Hematopoietic multipotent progenitor cell treated with erythropoietin and hydrocortisone succinate and interleukin-3 and kit ligand, for 4 days (in vitro differentiated cells): ENCODE data around the gene SYNPO2.

Source experiments
- DNase-seq: peaks from one replicate; pipeline ENCODE4 v3.0.0-alpha.2; 2015

SYNPO2 gene

DNA sequence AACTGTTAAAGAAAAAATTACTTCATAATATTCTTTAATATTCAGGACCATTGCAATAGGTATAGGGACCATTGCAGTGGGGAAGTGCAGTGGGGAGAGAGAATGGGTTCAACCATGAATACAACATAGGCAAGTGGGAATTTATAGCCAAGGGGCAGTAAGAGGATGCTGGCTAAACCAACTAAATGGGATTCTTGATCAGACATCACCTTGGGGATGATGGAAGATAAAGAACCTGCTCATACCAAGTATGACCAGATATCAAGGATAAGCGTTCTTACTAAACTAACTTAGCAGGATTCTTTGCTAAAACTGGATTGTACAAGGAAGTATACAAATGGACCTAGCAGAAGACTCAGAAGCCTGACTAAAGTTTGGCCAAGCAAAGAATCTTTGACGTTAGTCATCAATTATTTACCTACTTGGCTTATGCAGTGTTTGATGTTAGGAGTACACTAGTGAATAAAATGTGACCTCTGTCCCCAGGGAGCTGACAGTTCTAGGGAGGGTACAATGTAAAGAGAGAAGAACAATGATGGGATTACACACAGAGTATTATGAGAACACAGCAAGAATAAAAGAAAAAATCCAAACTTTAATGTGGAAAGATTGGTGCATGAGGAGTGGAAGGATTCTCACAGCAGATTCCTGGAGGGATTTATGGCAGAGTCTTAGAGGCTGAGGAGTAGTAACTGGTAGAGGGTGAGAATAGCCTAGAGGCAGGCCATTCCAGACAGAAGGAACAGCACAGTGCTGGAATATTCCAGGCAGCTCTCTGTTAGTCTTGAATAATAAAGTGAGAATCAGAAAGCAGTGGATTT lies 192.3 kb downstream of the SYNPO2 start:
- no peak for DNase-seq

DNA sequence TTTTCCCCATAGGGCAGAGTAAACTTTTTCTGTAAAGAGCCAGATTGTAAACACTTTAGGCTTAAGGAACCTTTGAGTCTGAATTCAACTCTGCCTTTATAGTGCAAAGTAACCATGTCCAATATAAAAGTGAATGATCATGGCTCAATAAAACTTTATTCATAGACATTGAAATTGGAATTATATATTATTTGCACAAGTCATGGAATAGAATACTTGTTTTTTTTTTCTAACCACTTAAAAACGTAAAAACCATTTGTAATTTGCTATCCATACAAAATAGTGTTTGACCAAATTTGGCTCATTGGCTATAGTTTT lies 192.8 kb downstream of the SYNPO2 start:
- no peak for DNase-seq

DNA sequence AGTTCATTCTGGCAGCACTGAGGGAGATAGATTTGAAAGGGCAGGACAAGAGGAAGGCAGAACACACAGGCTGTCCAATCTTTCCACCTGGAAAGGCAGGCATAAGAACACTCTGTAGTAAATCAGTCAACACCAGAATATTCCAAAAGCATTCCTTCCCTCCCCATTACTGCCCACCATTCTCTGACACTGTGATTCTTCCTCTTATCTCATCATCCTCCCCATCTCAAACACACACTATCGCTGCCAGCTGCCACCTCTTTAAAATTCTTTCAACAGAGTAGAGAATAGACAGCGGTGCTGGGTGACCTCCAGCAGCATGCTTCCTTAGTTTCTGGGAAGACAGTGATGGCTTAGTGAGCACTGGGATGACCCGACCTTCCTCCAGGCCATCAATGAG lies 193.3 kb downstream of the SYNPO2 start:
- DNase-seq = no peak

DNA sequence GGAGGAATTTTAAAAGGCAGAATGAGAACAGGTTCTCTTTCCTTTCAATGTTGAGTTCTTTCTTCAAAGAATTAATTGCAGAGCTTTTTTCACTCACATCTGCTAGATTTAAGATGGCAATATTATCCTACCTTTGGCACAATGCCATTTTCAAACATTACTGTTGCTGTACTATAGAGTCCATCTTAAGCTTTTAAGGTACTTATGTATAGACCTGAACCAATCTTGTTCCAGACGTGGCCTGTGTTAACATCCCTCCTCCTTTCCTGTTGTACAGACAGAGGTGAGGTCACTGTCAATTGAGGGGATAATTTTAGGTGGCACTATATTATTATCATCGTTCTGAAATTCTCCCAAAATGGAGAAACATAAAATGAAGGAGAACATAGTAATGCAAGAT lies 194.0 kb downstream of the SYNPO2 start:
- DNase-seq = no peak

DNA sequence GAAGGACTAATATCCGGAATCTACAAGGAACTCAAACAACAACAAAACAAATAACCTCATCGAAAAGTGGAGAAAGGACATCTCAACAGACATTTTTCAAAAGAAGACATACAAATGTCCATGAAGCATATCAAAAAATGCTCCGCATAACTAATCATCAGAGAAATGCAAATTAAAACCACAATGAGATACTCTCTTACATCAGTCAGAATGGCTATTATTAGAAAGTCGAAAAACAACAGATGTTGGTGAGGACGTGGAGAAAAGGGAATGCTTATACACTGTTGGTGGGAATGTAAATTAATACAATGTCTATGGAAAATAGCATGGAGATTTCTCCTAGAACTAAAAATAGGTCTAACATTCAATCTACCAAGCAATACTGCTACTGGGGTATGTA lies 195.9 kb downstream of the SYNPO2 start:
- DNase-seq = no peak

DNA sequence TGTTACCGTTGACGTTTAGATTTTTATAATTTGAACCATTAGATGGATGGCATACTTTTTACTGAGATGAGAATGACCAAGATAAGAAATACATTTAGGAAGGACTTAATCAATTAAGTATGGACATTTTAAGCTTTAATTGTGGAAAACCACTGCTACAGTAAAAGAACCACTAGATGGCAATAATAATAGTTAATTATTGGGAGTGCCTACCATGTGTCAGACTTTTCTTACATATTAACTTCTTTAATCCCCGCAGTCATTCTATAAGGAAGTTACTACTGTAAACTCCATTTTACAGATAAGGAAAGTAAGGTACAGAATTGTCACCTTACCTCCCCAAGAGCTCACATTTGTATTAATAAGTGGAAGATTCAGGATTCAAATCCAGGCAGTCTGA lies 198.5 kb downstream of the SYNPO2 start:
- peak; percentile 20 for DNase-seq

DNA sequence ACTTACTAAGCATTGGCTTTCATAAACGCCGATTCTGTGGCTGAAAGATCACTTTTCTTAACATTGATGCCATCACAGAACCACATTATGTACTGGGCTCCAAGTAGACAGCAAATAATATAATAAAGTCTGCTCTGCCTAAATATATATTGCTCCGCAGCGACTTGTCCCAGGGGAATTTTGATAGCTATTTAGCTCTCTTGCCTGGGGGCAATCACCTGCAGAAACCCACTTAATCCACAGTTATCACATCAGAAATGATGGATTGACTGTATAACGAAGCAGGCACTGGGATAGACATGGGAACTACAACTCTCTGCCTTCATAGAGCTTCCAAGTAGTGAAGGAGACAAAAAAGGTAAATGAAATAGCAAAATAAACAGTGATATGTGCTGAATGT lies 199.0 kb downstream of the SYNPO2 start:
- no peak for DNase-seq

DNA sequence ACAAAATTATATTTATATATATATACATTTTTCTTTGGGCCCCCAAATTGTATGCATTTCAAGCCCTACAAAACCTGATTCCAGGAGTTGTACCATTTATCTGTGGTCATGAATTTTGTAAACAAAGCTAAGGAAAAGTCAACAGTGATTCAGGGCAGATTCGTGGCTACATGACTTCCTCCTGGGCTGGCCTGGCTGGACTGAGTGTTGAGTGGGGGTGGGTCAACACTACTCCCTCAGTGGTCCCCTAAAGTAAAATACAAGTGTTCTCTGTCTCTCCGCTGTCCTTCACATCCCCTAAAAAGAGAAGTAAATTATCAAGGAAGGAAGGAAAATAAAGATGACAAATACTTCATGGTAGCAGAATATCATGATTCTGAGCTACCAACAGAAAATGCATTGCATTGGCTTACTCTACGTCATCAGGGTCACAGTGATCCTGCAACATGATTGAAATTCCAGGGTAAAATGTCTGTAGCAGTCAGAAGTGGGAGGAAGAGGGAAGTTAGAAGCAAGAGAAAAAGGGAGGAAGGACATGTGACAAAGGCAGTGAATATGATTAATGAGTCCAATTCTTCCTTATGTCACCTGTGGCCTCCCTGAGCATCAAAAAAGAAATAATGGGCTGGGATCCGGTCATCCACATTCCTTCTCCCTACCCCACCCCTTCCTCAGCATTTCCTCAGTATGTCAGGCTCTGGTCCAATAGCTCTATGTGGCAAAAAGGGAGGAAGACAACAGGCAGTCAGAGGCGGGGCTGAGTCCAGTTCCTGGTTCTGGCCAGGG lies 204.6 kb downstream of the SYNPO2 start:
- no peak for DNase-seq

DNA sequence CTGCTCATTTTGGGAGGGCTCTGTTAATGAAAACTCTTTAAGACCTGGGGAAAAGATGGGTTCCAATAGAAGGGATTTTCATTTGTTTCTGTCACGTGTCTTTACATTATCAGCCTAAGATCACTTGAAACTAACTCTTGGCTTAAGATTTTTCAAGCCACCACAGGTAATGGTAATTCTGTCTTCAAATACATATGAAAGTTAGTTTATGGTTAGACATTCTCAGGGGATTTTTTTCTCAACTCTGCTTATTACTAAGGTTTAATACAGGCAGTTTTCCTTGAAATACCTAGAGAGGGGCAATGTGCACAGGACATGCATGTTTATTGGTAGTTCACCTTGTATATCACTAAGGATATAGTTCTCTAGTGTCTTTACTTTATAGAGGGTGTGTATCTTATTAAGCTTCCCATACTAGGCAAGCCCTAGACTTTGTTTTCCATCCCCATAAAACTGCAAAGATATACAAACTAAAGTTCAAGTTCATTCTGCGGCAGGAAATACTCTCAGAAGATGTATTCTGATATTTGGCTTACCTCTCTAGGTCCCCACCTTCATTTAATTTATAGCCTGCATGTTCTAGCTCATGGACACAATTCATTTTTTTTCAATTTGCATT lies 208.7 kb downstream of the SYNPO2 start:
- no peak for DNase-seq

DNA sequence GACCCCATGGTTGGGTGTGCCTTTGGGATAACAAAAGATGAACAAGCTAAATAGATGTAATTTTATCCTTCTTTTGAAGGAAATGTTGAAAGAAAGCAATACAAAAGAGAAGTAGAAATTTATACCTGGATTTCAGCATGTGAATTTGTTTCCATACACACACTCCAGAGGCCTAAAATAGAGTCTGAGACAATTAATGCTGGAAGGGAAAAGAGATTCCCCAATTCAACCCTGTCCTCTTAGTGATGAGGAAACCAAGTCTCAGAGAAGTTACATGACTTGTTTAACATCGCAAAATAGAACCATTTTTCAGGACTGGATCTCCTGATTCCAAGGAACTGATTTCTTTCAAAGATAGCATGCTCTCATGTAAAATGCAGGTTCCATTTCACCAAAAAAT lies 209.7 kb downstream of the SYNPO2 start:
- no peak for DNase-seq

DNA sequence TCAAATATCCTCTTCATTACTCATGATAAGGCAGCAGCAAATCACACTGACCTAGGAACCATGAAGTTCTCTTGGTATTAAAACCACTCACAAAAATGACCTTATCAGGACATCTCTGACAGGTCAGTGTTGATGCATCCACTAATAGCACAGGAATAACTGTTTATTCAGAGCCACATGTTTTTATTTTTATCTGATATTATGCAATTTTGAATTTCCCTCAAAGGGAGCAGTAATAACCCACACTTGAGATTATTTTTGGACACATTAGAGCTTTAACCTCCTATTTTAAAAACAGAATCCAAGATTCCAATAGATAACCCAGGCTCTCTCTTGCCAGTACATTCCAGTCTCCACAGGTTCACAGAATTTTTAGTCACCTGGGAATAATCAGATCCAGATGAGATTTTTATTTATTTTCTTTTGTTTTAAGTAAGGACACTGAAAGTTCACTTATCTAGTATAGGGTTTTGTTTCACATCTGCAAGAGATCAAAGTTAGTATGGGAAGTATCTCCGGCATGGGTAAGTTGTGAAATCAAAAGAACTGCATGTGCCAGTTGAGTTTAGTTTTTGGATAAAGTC lies 210.7 kb downstream of the SYNPO2 start:
- peak; percentile 29 for DNase-seq

DNA sequence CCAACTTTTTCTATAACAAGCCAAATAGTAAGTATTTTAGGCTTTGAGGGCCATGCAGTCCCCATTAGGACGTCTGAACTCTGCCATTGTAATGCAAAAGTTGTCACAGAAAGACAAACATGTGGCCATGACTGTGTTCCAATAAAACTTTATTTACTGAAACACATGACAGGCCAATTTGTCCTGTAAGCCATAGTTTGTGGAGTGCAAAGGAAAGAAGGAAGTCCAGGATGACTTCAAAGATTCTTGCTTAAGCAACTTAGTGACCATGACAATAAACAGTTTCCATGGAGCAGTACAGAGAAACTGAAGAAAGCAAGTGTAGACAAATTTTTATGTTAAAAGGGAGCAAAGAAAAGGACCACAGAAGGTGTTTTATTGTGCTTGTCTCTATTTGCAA lies 212.0 kb downstream of the SYNPO2 start:
- peak; percentile 18 for DNase-seq

DNA sequence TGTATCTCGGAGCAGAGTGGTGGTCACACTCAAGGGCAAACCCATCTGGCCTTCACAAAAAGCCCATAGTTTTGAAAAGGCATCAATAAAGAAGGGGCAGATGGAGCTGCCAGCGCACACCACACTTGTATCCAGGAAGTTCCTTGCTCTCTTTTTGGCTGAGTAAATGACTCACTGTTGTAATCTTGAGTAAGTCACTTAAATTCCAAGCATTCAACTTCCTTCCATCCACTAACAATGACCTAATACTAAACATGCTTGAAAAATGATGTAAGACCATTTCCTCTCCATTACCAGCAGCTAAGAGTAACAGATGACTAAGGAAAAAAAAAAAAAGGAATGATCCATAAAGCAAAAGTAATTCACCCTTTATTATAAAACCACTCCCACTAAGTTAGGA lies 214.6 kb downstream of the SYNPO2 start:
- DNase-seq = peak; percentile 55

DNA sequence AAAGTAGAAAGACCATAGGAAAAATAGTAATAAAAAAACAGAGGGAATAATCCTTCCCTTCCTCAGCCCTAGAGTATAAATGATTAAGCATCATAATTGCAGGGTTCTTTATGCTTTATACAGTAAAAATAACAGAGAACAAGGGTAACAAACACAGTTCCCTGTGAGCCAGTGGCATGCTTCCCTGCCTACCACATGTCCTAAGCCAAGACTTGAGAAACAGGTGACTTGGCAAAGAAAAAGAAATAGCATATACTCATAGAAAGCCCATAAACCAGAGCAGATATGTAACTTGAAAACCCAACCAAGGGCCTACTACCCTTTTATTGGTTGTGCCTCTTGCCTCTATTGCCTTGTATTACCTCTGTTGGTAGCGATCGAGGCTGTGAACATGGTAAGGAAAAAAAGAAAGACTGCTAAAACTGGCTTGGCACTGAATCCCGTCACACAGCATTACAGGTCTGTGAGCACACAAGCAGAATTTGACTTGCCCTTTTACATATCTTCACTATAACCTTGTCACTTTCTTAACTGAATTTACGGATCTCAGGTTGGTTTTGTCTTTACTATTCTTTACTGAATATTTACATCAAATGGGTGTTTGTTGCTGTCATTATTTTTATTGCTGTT lies 216.1 kb downstream of the SYNPO2 start:
- no peak for DNase-seq

DNA sequence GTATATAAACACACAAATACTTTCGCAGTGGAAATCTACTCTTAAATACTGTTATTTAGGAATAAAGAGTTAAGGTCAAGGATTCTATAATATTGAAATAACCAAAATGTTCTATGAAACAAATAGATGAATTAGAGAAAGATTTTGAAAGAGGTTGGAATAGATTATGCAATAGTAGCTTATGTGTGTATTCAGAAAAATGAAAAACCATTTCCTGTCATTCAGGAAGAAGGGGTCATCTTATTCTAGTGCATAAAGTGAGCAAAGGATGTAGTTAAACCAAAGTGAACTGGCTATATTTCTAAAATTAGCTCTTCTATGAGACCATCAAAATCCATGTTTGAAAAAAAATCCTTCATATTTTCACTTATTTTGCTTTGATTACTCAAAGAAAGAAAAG lies 217.0 kb downstream of the SYNPO2 start:
- DNase-seq = peak; percentile 41

DNA sequence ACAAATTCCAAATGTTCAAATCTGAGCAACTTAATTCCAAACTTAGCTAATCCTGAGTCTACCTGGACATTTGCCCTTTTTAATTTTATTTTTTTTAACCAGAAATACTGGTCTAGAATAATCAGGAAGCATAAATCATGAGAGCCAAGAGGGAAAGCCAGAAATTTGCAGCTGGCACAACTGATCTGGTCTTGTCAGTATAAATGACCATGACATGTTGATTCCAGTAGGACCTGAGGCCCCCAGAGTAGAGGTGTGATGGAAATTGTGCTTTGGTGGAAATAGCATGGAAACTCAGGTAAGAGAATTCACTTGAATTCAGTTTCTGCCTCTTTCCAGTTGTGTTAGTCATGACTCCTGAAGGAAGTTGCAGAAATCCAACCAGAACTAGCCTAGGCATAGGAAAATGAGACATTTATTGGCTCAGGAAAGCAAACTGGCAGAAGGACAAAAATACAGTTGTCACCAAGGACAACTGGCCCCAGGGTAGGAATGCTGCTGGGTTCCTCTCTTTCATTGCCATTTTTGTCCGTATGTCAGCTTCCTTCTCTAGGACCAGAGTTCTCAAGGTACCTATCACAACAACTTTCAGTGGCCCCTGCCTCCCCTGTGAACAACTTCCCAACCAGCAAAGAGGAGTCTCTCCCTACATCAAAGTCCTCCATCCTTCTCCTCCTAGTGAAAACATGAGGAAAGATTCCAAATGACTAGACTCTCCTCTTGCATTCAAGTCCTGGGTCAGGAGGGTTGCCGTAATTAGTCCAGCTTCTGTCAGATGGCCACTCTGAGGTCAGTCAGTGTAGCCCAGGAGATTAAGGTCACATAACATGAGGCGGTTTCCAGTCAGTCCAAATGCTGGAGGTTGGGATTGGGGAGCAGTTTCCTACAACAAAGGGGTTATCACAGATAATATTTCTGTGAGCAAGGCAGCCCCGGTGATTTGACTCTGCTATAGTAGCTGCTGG lies 217.7 kb downstream of the SYNPO2 start:
- no peak for DNase-seq

DNA sequence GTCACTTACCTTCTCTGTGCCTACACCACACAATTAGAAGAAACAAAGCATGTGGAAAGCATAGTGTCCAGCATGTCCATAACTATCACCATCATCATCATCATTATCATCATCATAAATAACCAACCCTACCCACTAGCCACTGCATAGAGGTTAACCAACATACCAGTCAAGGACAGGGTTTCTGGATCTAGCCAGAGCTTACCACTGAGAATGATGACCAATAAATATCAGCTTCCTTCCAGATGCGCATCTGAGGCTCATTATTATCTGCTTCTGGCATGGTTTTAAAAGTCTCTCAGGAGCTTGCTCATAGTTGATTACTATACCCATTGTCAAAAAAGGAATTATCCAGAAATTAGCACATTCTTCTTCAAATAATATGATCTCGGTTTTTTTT lies 221.5 kb downstream of the SYNPO2 start:
- DNase-seq = no peak
